GM23338 (cell line): ENCODE results near the gene ABHD12.

Experiments
- EZH2 ChIP-seq: fragments of 200-600 bp; sonication (generic); IDR thresholded peaks from one replicate; pipeline ENCODE4 v1.8.0; 2017; ENCODE audit warnings: antibody characterized with exemption, mild to moderate bottlenecking, low read depth; ENCODE audit not compliant: unreplicated experiment
- POLR2AphosphoS5 ChIP-seq: IDR thresholded peaks from 2 replicates; pipeline ENCODE4 v1.6.1; 2016; ENCODE audit warnings: antibody characterized with exemption, low read depth
- TF ChIP-seq, protein P1 (sequence below), 2 experiments: fragments of 200-600 bp in 1 of 2; sonication (generic) in 1 of 2; conservative IDR thresholded peaks; 2 replicates each; pipeline versions ENCODE4 v1.5.1 to v1.6.1; 2016 to 2017; ENCODE audit warnings: antibody characterized with exemption in 2 of 2, low read depth in 2 of 2, mild to moderate bottlenecking in 2 of 2, moderate library complexity in 1 of 2
- TF ChIP-seq, protein P2 (sequence below): IDR thresholded peaks from one replicate; pipeline ENCODE4 v1.6.1; 2018; ENCODE audit warnings: antibody characterized with exemption; ENCODE audit not compliant: unreplicated experiment

DNA sequence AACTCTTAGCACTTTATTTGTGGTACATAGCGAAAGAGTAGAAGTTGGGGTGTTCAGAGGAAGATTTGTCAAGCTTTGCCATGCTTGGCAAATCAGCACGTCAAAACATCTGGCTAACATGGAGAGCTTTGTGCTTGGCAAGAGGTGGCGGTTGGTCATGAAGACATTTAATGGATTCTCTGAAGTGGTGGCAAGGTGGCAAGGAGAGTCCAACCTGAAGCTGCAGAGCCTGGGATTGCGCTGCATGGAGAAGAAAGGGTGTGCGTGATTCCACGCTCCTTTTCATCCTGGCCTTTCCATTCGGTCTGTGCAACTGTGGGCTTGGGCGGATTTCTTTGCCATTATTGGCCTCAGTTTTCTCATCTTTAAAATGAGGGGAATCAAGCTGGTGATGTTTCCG, 139.6 kb downstream of the ABHD12 start:
- TF ChIP-seq, protein P1, sequence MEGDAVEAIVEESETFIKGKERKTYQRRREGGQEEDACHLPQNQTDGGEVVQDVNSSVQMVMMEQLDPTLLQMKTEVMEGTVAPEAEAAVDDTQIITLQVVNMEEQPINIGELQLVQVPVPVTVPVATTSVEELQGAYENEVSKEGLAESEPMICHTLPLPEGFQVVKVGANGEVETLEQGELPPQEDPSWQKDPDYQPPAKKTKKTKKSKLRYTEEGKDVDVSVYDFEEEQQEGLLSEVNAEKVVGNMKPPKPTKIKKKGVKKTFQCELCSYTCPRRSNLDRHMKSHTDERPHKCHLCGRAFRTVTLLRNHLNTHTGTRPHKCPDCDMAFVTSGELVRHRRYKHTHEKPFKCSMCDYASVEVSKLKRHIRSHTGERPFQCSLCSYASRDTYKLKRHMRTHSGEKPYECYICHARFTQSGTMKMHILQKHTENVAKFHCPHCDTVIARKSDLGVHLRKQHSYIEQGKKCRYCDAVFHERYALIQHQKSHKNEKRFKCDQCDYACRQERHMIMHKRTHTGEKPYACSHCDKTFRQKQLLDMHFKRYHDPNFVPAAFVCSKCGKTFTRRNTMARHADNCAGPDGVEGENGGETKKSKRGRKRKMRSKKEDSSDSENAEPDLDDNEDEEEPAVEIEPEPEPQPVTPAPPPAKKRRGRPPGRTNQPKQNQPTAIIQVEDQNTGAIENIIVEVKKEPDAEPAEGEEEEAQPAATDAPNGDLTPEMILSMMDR (conservative IDR thresholded peaks at IDR 0.05; ENCODE audit: low read depth in 2 of 2), result no peak
- no peak for TF ChIP-seq EZH2
- TF ChIP-seq POLR2AphosphoS5, result no peak
- TF ChIP-seq, protein P2, sequence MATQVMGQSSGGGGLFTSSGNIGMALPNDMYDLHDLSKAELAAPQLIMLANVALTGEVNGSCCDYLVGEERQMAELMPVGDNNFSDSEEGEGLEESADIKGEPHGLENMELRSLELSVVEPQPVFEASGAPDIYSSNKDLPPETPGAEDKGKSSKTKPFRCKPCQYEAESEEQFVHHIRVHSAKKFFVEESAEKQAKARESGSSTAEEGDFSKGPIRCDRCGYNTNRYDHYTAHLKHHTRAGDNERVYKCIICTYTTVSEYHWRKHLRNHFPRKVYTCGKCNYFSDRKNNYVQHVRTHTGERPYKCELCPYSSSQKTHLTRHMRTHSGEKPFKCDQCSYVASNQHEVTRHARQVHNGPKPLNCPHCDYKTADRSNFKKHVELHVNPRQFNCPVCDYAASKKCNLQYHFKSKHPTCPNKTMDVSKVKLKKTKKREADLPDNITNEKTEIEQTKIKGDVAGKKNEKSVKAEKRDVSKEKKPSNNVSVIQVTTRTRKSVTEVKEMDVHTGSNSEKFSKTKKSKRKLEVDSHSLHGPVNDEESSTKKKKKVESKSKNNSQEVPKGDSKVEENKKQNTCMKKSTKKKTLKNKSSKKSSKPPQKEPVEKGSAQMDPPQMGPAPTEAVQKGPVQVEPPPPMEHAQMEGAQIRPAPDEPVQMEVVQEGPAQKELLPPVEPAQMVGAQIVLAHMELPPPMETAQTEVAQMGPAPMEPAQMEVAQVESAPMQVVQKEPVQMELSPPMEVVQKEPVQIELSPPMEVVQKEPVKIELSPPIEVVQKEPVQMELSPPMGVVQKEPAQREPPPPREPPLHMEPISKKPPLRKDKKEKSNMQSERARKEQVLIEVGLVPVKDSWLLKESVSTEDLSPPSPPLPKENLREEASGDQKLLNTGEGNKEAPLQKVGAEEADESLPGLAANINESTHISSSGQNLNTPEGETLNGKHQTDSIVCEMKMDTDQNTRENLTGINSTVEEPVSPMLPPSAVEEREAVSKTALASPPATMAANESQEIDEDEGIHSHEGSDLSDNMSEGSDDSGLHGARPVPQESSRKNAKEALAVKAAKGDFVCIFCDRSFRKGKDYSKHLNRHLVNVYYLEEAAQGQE, result no peak
